ENCODE data around the gene MYL12B. TPM values are rescaled to one million over a fixed set of nuclear protein-coding genes. Genes with fewer than 3 reads are reported as not detected.
A peak's percentile ranks its signal among the peaks of the same experiment; 100 is the strongest.

The MYL12B gene
- total and polyA plus RNA-seq, 2 of the 8 experiments (the other 6 are each of a cell fraction or from before 2014, with no cell fraction given): 174 to 188 TPM

- Histone ChIP-seq H3K4me1 (replicated peaks in 1 of 4; ENCODE audit: control insufficient read depth in 3 of 4, insufficient read depth in 4 of 4, low read length in 3 of 4) (peaks cover 0 to 7% (median 2%) of the 10 kb centered on the region in 4 experiments; a peak in 3 of 7 replicates), H4K5ac (ENCODE audit: insufficient read length, low read depth, low read length) (no peak overlapping the region), H3K18ac (ENCODE audit: extremely low read depth, low read length) (peak overlapping the region; percentile 52; the same call in 1 of the 2 replicates), H2BK5ac (ENCODE audit: low read depth, low read length) (peak overlapping the region; percentile 50; the same call in 1 of the 2 replicates), H3K23ac (ENCODE audit: insufficient read length) (no peak overlapping the region), H2BK120ac (replicated peaks; ENCODE audit: low read depth, low read length) (no peak overlapping the region), H2BK12ac (ENCODE audit: low read depth, low read length) (peak overlapping the region; percentile 62), H3K27ac (ENCODE audit: low read depth, low read length) (no peak overlapping the region), H3K36me3 (ENCODE audit: control insufficient read depth in 2 of 4, insufficient read depth in 4 of 4, low read length in 3 of 4) (no peaks in the 10 kb centered on the region; a peak in 1 of 8 replicates), H3K4me3 (ENCODE audit: extremely low read depth in 1 of 4, insufficient read depth in 2 of 4, low read depth in 3 of 4, low read length in 4 of 4) (no peak overlapping the region), H2AK5ac (ENCODE audit: low read depth, low read length) (no peak overlapping the region), H3K56ac (replicated peaks; ENCODE audit: insufficient read length, low read depth, low read length) (no peak overlapping the region), H3K9ac (replicated peaks in 1 of 4; ENCODE audit: extremely low read depth in 1 of 4, low read depth in 3 of 4, low read length in 3 of 4) (no peak overlapping the region), H4K8ac (ENCODE audit: extremely low read depth, insufficient read depth, low read length) (no peak overlapping the region), H3K27me3 (replicated peaks in 1 of 4; ENCODE audit: control insufficient read depth in 3 of 4, extremely low read depth in 1 of 4, insufficient read depth in 3 of 4, low read length in 3 of 4) (no peaks in the 10 kb centered on the region), H3K79me1 (ENCODE audit: low read depth, low read length) (no peaks in the 10 kb centered on the region), H4K20me1 (replicated peaks in 1 of 2; ENCODE audit: control insufficient read depth in 1 of 2, insufficient read depth in 2 of 2, low read length in 2 of 2) (no peaks in the 10 kb centered on the region), H2BK15ac (ENCODE audit: low read length) (no peak overlapping the region), H3K4ac (replicated peaks; ENCODE audit: insufficient read length, low read depth, low read length) (no peak overlapping the region), H3K23me2 (ENCODE audit: low read depth, low read length) (no peaks in the 10 kb centered on the region), H3K79me2 (ENCODE audit: control insufficient read depth in 1 of 2, insufficient read depth in 2 of 2, low read length in 2 of 2) (no peaks in the 10 kb centered on the region), H4K91ac (replicated peaks; ENCODE audit: insufficient read length, low read length) (peak overlapping the region; percentile 6), H2AFZ (ENCODE audit: low read length) (no peak overlapping the region), H3K14ac (ENCODE audit: insufficient read length) (no peak overlapping the region), H3K4me2 (ENCODE audit: insufficient read depth in 1 of 2, low read depth in 2 of 2, low read length in 2 of 2) (no peak overlapping the region), H2BK20ac (ENCODE audit: low read length) (peak overlapping the region; percentile 91; the same call in 1 of the 2 replicates), H3K9me3 (ENCODE audit: insufficient read depth in 2 of 2, low read depth in 1 of 2, low read length in 1 of 2) (0 out of 4 replicates have a peak, but pooled peaks cover 0 to 2% of the 10 kb centered on the region in 2 experiments)
- ChIA-PET POLR2A (ENCODE audit: partially characterized antibody) (interaction anchor here (1.6 to 5.4 kb wide), 4 partner anchors 13 to 383 kb away, joined by 4 to 40 read pairs (median 8); no protein-coding TSS in a partner anchor), CTCF (ENCODE audit: partially characterized antibody) (interaction anchor here (0.6 to 3.5 kb wide), 14 partner anchors 9 to 437 kb away, joined by 3 to 31 read pairs (median 4); no protein-coding TSS in a partner anchor)
- FAIRE-seq (no peak), DNase-seq (ENCODE audit: low read depth in 1 of 2, low spot score in 2 of 2) (no peak)
- WGBS, 2 experiments (ENCODE audit: extremely low coverage in 1 of 2, insufficient coverage in 1 of 2, insufficient read length in 1 of 2, insufficient replicate concordance in 2 of 2, low coverage in 1 of 2, low lambda C conversion rate in 2 of 2, missing lambda C conversion rate in 1 of 2): 86% methylated on average over 10 of the region's 10 CpGs; no CpG with 5 or more reads in 1 of the 2 experiments
- TF ChIP-seq HDAC2 (IDR thresholded peaks at IDR 0.05; ENCODE audit: borderline replicate concordance in 1 of 2, low read depth in 2 of 2, low read length in 2 of 2): 0 out of 4 replicates have a peak, but pooled peaks of 1 of the 2 experiments have one; percentile 52
- no peak for TF ChIP-seq EZH2 (IDR thresholded peaks at IDR 0.05; ENCODE audit: low read depth, low read length, severe bottlenecking)
Measured at GRCh38 chr18:3283253-3283863, 21.4 kb downstream of the MYL12B start.

All from H1 (cell line).